ENCODE data around the gene AXIN1. TPM values are rescaled to one million over a fixed set of nuclear protein-coding genes. Genes with fewer than 3 reads are reported as not detected.
"Not testable (repeated sequence)": the region's sequence is repeated elsewhere in the genome, so short reads cannot be mapped to it uniquely, and the experiment has no call there.

Gene AXIN1
- total RNA-seq, 1 donor from 2014 or later: 13.6 TPM

DNA sequence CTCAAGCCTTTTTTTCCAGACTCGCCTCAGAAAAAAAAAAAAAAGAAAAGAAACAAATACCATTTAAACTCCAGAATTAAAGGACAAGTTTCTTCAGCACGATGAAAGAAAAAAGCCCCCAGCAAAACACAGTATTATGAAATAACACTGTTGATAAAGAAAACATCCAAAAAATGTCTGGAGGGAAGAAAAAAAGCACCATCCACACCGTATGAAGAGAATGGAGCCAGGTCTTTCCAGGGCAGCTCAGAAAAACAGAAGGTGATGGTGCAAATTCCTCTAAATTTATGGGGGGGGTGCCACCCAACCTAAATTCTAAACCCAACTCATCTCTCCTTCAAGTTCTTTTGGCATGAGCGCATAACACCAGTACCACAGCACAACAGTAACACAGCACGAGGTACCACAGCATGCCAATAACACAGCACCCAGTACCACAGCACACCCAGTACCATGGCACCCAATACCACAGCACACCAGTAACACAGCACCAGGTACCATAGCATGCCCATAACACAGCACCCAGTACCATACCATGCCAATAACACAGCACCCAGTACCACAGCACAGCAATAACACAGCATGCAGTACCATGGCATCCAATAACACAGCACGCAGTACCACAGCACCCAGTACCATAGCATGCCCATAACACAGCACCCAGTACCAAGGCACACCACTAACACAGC, 19.0 kb downstream of the AXIN1 start:
- DNase-seq (ENCODE audit: low read depth in 2 of 2): no peak

DNA sequence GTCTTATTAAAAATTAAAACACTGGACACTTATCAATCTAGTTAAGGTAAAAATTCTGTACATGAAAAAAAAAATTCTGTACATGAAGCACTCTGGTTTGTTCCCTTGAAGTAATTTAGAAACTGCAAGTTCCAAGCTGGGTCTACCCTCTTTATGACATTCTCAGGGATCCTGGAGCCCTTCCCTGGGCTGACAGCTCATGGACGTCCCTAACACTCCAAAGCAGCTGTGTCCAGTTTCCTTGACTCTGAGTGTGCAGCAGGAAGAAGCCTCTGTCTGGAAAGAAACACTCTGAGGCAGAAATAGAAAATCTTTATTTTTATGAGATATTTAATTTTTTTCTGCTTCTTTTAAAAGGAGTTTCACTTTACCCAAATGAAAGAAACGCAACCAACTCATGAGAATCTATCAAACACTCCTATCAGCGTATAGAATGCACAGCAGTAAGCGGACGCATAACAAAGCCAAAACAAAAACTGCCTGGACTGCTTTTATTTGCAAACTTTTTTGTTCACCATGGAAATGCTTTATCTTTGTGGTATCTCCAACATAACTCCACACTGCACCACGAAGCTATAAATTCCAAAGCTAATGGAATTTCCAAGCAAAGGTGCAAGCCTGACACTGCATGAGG, 21.2 kb downstream of the AXIN1 start:
- DNase-seq (ENCODE audit: low read depth in 2 of 2): not testable (repeated sequence)

GRCh38 chr16:330741-331140, 21.8 kb downstream of the AXIN1 start:
- no peak for DNase-seq (ENCODE audit: low read depth in 2 of 2)

DNA sequence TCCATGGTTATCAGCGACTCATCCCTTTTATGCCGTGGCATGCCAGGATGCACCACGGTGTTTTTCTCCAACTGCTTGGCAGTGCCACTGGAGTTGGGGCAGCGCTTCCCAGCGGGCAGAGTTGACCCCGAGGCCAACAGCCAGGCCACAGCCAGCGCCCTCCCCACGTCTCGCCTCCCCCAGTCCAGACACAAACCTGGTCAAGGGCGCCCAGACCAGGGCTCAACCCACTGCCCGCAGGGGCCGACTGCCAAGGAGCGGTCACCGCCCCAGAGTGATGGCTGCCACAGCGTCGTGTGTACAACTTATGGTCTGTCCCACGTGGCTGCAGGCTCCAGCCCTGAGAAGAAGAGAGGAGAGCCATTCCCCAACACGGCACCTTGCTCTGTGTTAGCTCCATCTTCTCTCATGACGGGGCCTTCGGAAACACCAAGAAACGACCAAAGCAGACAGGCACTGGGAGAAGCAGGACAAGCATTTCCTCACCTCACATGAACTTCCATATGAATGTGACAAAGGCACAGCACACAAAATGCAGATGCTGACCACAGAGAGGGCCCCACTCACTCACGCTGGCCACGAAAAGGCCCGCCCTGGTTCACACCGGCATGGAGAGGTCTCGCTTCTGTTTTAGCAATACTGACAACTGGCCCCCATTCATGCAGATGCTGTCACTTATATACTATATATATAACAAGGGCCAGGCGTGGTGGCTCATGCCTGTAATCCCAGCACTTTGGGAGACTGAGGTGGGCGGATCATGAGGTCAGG, 27.0 kb downstream of the AXIN1 start:
- no peak for DNase-seq (ENCODE audit: low read depth in 2 of 2)

DNA sequence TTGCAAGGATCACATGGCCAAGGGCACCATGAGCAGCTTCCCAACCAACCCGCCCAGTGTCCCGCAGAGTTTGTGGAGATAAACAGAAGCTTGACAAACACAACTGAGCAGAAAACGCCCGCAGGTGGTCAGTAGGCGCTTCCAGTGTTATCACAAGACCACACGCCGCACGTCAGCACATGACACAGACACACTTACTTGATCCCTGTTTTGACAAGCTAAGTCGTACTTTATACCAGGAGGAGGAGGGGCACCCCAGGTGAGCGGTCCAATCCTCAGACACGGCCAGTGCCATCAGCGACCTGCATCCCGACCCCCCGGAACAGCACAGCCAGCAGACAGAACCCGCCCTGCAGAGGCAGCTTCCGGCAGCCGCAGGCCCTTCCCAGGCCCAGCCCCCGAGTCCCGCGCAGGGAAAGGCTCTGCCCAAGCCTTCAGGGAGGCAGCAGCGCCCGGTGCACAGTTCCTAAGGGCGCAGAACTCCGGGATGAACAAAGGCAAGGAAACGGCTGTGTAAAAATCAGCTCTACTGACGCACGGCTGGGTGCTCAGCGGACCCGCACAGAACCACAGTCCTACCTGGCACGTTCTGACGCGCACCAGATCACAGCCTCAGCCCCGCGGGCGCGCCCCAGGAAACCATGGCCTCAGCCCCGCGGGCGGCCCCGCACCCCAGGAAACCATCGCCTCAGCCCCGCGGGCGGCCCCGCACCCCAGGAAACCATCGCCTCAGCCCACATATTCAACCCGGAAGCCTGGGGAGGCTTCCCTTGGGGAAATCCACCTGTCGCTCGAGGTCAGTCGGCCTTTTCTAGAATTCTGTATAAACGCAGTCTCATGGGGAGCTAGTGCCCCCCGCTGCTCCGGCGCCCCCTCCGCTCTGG, 27.8 kb downstream of the AXIN1 start:
- DNase-seq (ENCODE audit: low read depth in 2 of 2): peak in 1 of 2 donors; percentile 15

DNA sequence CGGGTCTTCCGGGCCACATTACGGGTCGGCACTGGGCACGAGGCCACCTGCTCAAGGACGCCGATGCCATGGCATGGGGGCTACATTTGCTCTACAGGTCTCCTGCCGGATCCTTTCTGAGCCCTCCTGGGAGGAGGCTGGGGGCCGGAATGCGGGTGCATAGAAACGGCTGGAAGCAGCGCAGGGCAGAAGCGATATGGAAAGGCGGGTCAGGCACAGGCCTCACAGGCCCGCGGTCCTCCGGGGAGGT, 28.4 kb downstream of the AXIN1 start:
- DNase-seq (ENCODE audit: low read depth in 2 of 2): no peak

DNA sequence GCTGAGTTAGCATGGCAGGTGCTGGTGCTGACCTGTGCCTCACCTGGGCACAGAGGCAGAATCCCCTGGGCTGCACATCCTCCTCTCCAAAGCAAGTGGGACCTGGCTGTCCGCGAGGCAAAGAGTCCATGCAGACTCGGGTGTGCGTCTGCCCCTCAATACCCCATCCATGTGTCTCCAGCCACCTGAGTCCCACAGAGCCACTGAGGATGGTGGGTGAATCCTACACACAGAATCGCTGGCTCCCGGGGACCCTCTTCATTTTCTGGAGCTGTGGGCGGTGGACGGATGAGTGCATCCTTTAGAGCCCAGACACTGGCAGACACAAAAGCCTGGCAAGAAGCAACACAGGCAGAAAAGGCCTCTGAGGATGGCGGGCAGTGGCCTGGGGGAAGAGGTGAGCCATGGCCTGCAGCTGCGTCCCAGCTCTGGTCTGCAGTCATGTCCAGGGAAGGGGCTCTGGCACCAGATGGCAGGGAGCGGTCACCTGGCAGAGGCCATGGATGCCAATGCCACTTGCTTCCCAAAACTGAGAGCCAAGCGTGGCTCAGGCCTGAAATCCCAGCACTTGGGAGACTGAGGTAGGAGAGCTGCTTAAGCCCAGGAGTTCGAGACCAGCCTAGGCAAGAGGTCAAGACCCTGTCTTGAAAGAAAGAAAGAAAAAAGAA, 29.9 kb downstream of the AXIN1 start:
- DNase-seq (ENCODE audit: low read depth in 2 of 2): no peak

DNA sequence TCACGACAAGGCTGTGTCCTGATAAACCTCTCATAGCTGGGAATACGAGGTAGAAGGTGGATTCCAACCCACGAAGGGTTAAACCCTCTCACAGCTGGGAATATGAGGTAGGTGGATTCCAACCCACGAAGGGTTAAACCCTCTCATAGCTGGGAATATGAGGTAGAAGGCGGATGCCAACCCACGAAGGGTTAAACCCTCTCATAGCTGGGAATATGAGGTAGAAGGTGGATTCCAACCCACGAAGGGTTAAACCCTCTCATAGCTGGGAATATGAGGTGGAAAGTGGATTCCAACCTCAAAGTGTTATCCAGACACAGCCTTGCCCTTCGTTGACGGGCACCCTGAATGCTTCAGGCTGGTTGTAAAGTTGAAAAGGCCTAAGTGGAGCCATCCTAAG, 31.0 kb downstream of the AXIN1 start:
- no peak for DNase-seq (ENCODE audit: low read depth in 2 of 2)

DNA sequence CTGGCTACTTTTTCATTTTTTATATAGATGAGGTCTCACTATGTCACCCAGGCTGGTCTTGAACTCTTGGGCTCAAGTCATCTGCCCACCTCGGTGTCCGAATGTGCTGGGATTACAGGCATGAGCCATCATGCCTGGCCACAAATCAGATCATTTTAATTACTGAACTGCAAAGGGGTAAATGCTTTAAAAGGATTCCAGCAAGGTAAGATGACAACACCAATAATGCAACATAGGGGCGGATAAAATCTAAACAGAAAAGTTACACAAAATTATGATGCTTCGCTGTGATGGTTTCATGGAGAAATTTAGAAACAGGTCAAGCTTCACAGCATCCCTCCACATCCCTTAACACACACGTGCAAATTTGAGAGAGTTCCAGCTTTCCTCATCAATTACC, 32.3 kb downstream of the AXIN1 start:
- DNase-seq (ENCODE audit: low read depth in 2 of 2): no peak

GRCh38 chr16:318628-319027, 33.9 kb downstream of the AXIN1 start:
- DNase-seq (ENCODE audit: low read depth in 2 of 2): no peak

DNA sequence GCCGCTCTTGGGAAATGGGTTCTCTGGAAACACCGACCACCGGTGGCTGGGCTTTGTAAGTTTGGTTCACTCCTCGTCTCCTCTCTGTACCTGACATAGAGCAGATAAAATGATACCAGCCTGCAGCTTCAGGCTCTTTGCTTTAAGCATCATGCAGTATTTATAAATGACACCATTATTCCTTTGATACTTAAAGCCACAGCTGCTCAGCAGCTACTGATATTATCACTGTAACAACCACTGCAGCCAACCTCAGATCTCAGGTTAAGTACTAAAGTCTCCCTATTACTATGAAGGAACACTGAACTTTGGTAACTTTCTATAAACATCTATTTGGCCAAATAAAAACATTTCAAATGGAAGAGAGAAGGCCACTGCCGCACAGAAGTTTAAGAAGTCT, 34.9 kb downstream of the AXIN1 start:
- DNase-seq (ENCODE audit: low read depth in 2 of 2): no peak

- DNase-seq (ENCODE audit: low read depth in 2 of 2): no peak
Measured at GRCh38 chr16:316741-317464, 35.6 kb downstream of the AXIN1 start.

DNA sequence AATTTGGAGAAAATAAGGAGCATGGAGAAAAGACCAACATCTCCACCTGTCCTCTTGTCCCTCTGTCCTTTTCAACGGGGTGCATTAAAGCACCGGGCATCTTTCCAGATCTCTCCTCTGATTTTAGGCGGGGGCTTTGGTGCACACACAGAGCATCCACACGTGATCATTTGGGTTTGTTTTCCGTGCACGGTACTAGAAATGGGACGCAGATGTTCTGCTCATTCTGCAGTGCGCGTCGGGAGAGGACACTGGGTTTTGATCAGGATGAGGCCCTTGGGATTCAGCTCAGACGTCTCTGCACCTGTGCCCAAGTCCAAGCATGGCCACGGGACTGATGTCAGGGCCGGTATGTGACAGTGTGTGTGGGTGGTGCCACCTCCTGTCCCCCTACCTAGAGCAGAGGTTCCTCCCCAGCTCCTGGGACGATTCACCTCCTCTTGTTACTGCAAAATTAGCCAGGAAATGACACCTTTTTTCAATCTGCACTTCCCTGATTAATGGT, 37.7 kb downstream of the AXIN1 start:
- DNase-seq (ENCODE audit: low read depth in 2 of 2): no peak

DNA sequence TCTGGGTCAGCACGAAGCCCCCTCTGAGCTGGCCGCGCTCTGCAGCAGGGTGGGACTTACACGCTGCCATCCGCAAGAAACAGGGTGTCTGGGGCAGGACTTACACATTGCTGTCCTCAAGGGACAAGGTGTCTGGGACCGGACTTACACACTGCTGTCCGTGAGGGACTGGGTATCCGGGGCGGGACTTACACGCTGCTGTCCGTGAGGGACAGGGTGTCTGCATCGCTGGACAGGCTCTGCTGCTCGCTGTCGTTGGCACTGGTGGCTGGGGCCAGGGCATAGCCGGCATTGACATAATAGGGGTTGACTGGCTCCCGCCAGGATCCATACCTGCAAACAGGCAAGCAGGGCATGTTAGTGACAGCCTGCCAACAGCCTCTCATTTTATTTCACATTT, 38.2 kb downstream of the AXIN1 start:
- no peak for DNase-seq (ENCODE audit: low read depth in 2 of 2)

- DNase-seq (ENCODE audit: low read depth in 2 of 2): no peak
Measured at GRCh38 chr16:311725-312124, 40.8 kb downstream of the AXIN1 start.

- no peak for DNase-seq (ENCODE audit: low read depth in 2 of 2)
Measured at GRCh38 chr16:309476-309875, 43.0 kb downstream of the AXIN1 start.

DNA sequence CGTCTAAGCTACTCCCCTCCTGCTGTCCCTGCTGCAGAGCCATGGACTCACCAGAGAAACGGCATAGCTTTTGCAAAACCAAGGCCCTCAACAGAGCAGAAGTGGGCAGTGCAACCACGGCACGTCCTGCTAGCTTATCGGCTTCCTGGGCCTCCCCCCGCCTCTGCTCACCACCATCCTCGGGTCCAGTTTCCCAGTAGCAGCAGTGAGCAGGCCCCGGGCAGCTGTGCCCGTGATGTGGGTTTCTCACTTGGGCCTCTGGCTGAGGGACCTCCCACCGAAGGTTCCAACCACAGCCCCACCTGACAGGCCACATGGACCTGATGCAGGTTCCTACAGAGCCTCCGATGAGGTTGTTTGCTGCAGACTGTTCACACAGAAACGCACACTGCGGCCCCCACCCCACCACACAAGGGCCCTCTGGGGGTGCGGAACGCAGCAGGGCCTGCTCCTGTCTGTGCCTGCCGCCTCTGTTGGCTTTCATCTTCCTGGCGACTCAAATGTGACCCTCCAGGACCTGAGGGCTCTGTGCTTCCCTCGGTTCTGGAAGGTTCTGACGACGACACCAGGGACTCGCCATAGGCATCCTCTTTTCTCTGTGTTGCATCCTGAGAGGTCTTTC, 44.7 kb downstream of the AXIN1 start:
- no peak for DNase-seq (ENCODE audit: low read depth in 2 of 2)

- no peak for DNase-seq (ENCODE audit: low read depth in 2 of 2)
Measured at GRCh38 chr16:306911-307370, 45.6 kb downstream of the AXIN1 start.

DNA sequence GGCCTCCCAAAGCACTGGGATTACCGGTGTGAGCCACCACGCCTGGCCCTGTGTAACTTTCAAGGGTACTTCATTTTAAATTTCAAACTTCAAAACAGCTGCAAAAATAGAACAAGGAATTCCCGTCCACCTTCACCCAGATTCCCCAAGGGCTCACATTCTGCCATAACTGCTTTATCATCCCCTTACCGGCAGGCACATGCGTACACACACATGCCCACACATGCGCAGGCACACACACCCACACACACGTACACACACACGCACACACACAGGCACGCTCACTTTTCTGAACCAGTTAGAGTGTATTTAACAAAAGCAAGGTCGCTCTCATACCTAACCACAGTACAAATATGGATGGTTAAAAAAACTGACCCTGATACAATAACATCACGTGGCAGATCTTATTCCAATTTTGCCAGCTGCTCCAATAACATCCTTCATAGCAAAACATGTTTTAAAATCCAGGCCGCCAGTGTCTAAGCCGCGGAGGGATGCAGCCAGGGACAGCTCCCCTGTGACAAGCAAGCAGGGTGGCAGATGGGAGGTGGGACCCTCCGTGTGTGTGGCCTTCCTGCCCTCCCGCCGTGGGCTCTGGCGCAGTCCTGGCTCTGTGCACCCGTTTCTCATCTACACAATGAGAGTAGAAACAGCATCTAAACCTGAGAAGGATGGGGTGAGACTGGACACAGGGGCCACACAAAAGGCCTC, 46.5 kb downstream of the AXIN1 start:
- DNase-seq (ENCODE audit: low read depth in 2 of 2): no peak

Data from dermis microvascular lymphatic vessel endothelial cell (primary cell).